Activated CD4-positive, alpha-beta T cell treated with anti-CD3 and anti-CD28 coated beads for 48 hours (primary cell): ENCODE measurements around the gene TRANK1.
"Not testable (repeated sequence)": the region's sequence is repeated elsewhere in the genome, so short reads cannot be mapped to it uniquely, and the experiment has no call there.

Experiments used
- DNase-seq: peaks from one replicate; pipeline ENCODE4 v3.0.0-alpha.2; 2020

The TRANK1 gene

GRCh38 chr3:36911990-36912804, 32.7 kb downstream of the TRANK1 start:
- DNase-seq, result peak; percentile 35

GRCh38 chr3:36909666-36910065, 35.2 kb downstream of the TRANK1 start:
- DNase-seq, result no peak

- DNase-seq, result no peak
Observed at GRCh38 chr3:36909181-36909580, 35.7 kb downstream of the TRANK1 start.

GRCh38 chr3:36908647-36909180, 36.1 kb downstream of the TRANK1 start:
- DNase-seq, result no peak

- peak; percentile 71 for DNase-seq
Observed at GRCh38 chr3:36907911-36908646, 36.8 kb downstream of the TRANK1 start.

- no peak for DNase-seq
Observed at GRCh38 chr3:36906504-36907149, 38.2 kb downstream of the TRANK1 start.

- no peak for DNase-seq
Observed at GRCh38 chr3:36905545-36905944, 39.3 kb downstream of the TRANK1 start.

GRCh38 chr3:36904641-36905040, 40.2 kb downstream of the TRANK1 start:
- no peak for DNase-seq

GRCh38 chr3:36904065-36904464, 40.8 kb downstream of the TRANK1 start:
- not testable (repeated sequence) for DNase-seq

GRCh38 chr3:36903119-36903882, 41.6 kb downstream of the TRANK1 start:
- no peak for DNase-seq

GRCh38 chr3:36901588-36901987, 43.3 kb downstream of the TRANK1 start:
- DNase-seq, result no peak

- DNase-seq, result no peak
Observed at GRCh38 chr3:36900474-36901443, 44.1 kb downstream of the TRANK1 start.

GRCh38 chr3:36895496-36896409, 49.1 kb downstream of the TRANK1 start:
- DNase-seq, result no peak

GRCh38 chr3:36894914-36895313, 49.9 kb downstream of the TRANK1 start:
- no peak for DNase-seq

- no peak for DNase-seq
Observed at GRCh38 chr3:36893826-36894225, 51.0 kb downstream of the TRANK1 start.

- DNase-seq, result no peak
Observed at GRCh38 chr3:36893137-36893557, 51.7 kb downstream of the TRANK1 start.

GRCh38 chr3:36892457-36893136, 52.3 kb downstream of the TRANK1 start:
- no peak for DNase-seq

- no peak for DNase-seq
Observed at GRCh38 chr3:36891701-36892160, 53.1 kb downstream of the TRANK1 start.

- DNase-seq, result not testable (repeated sequence)
Observed at GRCh38 chr3:36891097-36891496, 53.8 kb downstream of the TRANK1 start.
